HG02763 (cell line): ENCODE data around the gene SLC27A5.
"Not testable (repeated sequence)": the region's sequence is repeated elsewhere in the genome, so short reads cannot be mapped to it uniquely, and the experiment has no call there.

Experiments
- ATAC-seq: cut with Tn5 transposase; IDR thresholded peaks from one replicate; pipeline ENCODE4 v1.9.1; 2021; ENCODE audit warnings: mild to moderate bottlenecking, moderate library complexity; ENCODE audit not compliant: unreplicated experiment

SLC27A5 gene

DNA sequence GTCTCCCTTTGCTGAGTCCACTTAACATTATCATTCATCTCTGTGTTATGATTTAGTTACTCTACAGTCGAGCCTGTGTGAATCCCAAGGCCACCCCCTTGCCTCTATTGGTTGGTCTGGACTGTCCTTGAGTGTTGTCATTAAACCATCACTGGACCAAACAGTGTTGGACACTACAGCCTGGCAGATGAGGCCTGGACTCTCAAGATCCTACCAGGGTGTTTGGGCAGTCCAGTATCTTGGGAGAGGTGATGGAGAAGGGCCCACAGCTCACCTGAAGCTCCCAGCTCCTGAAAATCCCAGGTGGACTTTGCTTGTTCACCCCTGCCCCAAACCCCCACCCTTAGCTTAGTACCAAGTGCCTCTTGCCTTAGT is 39.3 kb upstream of the SLC27A5 start:
- no peak for ATAC-seq

DNA sequence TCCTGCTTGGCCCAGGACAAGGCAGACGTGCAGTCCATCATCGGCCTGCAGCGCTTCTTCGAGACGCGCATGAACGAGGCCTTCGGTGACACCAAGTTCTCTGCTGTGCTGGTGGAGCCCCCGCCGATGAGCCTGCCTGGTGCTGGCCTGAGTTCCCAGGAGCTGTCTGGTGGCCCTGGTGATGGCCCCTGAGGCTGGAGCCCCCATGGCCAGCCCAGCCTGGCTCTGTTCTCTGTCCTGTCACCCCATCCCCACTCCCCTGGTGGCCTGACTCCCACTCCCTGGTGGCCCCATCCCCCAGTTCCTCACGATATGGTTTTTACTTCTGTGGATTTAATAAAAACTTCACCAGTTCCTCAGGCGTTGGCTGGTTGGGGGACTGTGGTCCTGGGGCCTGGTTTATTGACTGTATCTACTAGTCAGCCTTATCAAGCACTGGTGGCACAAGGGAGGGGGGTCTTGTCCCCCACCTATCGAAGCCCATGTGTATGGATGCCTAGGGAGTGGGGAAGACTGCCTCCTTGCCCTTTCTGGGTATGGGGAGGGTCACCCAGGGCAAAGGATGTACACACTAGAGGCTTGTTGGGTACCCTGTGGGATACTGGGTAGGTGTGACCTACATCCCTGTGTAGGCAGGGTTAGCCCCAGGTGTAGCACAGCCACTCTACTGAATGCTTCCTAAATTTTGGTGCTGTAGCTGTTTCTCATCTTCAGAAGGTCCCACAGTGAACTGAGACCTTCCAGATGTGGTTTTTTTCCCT is 38.8 kb upstream of the SLC27A5 start:
- ATAC-seq = no peak

DNA sequence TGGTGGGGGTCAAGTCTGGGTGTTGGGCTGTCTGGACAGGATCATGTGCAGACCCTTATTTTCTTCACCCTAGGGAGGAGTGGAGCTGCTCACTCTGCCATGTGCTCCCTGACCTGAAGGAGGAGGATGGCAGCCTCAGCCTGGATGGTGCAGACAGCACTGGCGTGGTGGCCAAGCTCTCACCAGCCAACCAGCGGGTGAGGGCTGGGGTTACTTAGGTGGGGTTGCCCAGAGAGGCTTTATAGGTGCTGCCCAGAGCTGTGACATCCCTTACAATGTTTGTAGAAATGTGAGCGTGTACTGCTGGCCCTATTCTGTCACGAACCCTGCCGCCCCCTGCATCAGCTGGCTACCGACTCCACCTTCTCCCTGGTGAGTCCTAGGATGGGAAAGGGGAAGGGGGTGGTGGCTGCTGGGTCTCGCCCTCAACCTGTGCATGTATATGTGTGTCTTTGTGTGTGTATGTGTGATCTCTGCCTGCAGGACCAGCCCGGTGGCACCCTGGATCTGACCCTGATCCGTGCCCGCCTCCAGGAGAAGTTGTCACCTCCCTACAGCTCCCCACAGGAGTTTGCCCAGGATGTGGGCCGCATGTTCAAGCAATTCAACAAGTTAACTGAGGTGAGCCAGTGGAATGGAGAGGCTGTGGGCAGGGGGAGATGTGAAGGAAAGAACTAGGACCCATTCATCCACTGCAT is 38.0 kb upstream of the SLC27A5 start:
- no peak for ATAC-seq

DNA sequence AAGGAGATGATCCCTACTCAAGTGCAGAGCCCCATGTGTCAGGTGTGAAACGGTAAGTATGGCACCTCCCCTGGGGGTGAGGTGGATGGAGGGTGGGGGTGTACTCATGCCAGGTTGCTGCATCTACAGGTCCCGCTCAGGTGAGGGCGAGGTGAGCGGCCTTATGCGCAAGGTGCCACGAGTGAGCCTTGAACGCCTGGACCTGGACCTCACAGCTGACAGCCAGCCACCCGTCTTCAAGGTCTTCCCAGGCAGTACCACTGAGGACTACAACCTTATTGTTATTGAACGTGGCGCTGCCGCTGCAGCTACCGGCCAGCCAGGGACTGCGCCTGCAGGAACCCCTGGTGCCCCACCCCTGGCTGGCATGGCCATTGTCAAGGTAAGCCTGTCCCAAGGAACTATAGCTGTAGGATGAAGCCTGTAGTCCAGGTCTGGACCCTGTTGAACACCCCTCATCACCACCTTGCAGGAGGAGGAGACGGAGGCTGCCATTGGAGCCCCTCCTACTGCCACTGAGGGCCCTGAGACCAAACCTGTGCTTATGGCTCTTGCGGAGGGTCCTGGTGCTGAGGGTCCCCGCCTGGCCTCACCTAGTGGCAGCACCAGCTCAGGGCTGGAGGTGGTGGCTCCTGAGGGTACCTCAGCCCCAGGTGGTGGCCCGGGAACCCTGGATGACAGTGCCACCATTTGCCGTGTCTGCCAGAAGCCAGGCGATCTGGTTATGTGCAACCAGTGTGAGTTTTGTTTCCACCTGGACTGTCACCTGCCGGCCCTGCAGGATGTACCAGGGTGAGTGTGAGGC is 37.3 kb upstream of the SLC27A5 start:
- no peak for ATAC-seq

DNA sequence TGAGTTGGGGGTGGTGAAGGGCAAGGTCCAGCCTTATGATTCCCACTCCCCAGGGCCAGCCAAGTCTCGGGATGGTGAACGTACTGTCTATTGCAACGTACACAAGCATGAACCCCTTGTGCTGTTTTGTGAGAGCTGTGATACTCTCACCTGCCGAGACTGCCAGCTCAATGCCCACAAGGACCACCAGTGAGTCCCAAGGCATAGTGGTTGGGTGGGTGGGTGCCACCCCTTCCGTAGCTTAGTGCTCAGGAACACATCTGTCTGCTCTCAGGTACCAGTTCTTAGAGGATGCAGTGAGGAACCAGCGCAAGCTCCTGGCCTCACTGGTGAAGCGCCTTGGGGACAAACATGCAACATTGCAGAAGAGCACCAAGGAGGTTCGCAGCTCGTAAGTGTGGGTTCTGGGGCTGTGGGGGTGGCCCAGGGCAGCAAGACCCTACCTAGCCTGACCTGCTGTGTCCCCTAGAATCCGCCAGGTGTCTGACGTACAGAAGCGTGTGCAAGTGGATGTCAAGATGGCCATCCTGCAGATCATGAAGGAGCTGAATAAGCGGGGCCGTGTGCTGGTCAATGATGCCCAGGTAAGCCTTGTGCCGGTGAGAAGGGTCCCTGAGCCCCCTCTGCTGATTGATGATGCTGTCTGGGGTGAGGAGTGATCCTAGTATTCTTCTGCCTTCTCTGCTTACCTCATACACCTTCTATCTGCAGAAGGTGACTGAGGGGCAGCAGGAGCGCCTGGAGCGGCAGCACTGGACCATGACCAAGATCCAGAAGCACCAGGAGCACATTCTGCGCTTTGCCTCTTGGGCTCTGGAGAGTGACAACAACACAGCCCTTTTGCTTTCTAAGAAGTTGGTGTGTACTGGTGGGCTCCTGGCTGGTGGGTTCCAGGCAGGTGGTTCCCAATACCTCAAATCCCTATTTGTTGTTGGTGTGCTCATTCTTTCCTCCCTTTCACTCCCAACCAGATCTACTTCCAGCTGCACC is 35.8 kb upstream of the SLC27A5 start:
- ATAC-seq = no peak

DNA sequence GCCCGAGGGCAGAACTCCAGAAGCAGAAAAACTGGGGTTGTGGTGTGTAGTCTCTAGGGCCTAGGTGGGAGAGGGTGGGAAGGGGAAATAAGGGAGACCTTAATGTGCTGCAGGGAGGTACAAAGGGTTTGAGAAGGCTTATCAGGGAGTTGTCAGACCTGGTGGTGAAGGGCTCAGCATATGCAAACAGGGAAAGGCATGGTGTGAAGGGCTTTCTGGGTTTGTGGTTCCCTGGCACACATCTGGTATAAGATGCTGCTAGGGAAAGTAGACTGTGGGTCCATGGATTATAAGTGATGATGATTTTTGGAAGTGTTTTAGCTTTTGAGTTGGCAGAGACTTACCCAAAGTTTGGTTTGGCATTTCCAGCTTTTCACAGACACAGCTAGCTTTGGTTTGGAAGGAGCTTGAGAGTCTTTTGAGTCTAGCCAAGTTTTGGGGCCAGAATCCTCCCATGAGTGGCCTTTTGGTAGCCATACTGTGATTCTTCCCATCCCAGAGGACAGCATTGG is 34.3 kb upstream of the SLC27A5 start:
- no peak for ATAC-seq

DNA sequence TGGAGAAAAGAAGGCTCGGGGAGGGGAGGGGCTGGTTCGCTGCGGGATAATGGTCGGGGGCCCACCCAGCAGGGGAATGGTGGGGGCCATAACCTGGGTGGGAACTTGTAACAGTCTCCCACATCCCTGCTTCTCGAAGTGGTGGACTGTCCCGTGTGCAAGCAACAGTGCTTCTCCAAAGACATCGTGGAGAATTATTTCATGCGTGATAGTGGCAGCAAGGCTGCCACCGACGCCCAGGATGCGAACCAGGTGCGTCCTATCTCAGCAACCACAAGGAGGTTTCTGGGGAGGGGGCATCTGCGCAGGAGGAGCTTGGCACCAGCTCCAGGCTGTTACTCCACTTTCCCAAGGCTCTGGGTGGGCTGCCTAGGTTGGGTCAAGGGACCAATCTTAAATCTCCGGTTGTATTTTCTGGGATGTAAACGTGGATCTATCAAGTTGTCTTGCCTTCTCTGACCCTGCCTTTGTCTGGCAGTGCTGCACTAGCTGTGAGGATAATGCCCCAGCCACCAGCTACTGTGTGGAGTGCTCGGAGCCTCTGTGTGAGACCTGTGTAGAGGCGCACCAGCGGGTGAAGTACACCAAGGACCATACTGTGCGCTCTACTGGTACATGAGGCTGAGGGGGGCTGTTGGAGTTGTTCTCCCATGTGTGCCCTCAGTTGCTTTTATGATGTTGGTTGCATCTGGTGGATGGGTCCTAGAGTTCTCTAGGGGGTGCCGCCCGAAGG is 33.7 kb upstream of the SLC27A5 start:
- no peak for ATAC-seq

DNA sequence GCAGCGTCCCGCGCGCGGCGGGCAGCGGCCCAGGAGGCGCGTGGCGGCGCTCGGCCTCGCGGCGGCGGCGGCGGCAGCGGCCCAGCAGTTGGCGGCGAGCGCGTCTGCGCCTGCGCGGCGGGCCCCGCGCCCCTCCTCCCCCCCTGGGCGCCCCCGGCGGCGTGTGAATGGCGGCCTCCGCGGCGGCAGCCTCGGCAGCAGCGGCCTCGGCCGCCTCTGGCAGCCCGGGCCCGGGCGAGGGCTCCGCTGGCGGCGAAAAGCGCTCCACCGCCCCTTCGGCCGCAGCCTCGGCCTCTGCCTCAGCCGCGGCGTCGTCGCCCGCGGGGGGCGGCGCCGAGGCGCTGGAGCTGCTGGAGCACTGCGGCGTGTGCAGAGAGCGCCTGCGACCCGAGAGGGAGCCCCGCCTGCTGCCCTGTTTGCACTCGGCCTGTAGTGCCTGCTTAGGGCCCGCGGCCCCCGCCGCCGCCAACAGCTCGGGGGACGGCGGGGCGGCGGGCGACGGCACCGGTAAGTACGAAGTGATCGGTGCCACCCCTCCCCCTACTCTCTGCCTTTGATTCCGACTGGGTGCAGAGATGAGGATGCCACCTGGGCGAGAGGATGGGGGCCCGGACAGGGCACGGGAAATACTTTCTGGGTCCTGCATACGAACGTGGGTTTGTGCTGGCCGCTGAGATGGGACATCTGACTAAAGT is 32.9 kb upstream of the SLC27A5 start:
- peak; percentile 61 for ATAC-seq

DNA sequence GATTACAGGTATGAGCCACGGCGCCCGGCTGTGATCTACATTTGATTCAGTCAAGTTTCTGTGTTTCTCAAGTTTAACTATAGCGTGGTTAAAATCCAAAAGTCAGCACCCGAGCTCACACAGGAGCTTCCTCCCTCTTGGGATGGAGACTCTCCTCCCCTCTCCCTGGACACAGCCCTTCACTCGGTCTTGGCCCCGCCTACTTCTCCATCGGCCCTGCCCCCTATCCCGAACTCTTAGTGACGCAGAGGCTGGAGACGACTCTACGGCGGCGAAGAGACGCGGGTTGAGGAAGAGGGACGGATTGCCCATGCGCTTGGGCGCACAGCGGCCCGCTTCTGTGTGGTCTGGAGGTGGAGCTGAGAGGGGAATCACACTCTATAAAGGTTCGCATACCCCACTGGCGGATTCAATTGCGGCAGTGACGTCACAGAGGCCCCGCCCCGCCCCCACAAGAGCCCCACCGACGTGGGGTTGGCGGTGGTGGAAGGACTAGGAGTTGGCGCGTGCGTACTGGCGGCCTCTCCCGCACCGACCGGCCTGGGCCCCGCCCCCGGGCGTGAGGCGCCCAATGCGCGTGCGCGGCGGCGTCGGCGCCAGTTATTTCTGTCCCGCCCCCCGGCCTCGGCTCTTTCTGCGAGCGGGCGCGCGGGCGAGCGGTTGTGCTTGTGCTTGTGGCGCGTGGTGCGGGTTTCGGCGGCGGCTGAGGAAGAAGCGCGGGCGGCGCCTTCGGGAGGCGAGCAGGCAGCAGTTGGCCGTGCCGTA is 32.2 kb upstream of the SLC27A5 start, which contains the start of gene TRIM28:
TSS of gene TRIM28 (plus strand) at position 239 of the 765 bp plus-strand sequence. CDS start 694 bp downstream, outside the sequence.
- ATAC-seq = peak; percentile 83

DNA sequence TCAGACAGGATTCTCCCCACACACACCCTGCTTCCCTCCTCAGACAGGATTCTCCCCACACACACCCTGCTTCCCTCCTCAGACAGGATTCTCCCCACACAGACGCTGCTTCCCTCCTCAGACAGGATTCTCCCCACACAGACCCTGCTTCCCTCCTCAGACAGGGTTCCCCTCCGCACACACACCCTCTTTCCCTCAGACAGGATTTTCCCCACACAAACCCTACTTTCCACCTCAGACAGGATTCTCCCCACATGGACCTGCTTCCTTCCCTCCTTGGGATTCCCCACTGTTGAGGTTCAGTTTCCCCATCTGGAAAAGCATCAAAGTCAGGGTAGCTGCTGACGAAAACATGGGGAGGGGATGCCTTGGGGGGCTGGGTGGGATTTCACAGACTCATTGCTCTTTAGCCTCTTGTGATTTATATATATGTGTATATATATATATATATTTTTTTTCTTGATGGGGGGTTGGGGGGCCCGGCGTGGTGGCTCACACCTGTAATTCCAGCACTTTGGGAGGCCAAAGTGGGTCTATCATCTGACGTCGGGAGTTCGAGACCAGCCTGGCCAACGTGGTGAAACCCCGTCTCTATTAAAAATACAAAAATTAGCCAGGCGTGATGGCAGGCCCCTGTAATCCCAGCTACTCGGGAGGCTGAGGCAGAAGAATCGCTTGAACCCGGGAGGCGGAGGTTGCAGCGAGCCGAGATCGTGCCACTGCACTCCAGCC is 31.0 kb upstream of the SLC27A5 start:
- not testable (repeated sequence) for ATAC-seq

DNA sequence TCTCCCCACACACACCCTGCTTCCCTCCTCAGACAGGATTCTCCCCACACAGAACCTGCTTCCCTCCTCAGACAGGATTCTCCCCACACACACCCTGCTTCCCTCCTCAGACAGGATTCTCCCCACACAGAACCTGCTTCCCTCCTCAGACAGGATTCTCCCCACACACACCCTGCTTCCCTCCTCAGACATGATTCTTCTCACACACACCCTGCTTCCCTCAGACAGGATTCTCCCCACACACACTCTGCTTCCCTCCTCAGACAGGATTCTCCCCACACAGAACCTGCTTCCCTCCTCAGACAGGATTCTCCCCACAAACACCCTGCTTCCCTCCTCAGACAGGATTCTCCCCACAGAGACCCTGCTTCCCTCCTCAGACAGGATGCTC is 27.4 kb upstream of the SLC27A5 start:
- not testable (repeated sequence) for ATAC-seq

DNA sequence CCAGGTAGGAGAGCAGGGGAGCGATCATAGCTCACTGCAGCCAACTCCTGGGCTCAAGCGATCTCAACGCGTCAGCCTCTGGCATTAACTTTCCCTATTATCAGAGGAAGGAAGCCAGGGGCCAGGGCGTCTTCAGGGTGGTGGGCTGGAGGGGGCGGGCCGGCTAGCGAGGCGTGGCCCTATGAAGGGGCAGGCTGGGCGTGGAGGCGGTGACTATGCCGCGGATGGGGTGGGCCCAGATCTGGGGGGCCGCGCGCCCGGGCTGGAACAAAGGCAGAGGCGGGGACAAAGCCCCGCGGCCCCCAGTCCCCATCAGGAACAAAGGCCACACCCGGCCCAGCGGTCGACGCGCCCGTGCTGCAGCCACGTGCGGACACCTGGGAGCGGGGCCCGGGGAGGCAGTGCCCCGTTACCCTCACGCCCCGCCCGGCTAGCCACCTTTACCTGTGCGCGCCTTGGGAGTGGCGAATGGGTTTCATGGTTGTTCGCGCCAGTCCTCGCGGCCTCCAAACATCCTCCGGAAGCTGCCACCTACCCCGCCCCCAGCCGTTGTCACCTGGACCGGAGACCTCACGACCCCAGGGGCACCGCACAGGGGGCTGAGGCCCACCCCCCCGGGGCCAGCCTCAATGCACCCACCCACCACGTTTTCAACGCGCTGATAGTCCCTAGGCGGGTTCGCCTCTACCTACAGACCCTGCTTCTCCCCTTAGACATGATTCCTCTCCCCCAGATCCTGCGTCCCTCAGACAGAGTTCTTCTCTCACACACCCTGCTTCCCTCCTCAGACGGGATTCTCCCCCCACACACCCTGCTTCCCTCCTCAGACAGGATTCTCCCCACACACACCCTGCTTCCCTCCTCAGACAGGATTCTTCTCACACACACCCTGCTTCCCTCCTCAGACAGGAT is 26.7 kb upstream of the SLC27A5 start:
- ATAC-seq = no peak

DNA sequence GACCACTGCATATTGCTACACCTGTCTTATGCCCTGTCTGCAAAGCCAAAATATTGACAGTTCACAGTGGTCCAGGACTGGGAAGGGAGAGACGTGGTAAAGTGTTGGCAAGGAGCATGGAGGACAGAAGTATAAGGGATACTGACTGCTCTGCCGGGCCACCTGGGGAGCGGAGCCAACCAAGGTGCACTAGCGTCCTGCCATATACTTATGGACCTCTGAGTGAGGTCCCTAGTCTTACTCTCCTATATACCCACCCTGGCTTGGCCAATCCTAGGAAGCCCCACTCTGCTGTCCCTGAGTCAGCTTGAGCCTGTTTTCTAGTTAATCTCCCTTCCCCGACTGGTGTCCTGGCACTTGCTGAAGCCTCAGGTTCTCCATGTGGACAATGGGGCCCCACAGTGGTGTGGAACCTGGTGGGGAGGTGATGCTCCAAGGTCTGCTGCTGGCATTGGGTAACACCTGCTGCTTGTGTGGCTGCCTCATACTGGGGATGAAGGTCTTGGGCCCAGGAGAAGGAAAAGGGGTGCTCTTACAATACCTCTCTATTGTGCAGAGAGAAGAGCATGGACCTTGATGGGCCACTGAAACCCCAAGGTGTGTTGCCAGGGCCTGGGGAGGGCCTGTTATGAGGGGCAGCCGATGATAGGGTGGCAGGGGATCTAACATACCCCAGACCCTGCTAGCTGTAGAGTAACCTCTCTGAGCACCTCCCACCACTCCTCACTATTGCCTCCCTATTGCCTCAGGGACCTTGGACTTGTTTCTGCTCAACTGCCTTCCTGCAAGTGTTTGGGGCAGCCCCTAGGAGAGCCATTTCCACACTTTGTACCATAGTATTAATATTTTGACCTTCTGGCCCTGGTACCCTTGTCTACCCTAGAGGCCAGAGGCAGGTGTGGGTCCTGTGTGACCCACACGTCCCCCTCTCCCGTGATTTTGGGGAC is 25.3 kb upstream of the SLC27A5 start:
- no peak for ATAC-seq

DNA sequence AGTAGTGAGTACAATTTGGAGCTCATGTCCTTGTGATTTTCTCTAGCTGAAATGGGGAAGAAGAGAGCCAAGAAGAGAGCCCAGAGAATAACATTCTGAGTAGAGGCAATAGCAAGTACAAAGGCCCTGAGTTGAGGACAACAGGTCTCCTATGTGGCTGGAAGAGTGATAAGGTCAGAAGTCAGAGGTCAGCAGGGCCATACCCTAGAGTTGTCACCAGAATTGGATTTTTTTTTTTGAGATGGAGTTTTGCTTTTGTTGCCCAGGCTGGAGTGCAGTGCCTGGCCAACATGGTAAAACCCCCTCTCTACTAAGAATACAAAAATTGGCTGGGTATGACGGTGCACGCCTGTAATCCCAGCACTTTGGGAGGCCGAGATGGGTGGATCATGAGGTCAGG is 24.1 kb upstream of the SLC27A5 start:
- no peak for ATAC-seq
